ENCODE measurements around the gene LOXL1.

DNA sequence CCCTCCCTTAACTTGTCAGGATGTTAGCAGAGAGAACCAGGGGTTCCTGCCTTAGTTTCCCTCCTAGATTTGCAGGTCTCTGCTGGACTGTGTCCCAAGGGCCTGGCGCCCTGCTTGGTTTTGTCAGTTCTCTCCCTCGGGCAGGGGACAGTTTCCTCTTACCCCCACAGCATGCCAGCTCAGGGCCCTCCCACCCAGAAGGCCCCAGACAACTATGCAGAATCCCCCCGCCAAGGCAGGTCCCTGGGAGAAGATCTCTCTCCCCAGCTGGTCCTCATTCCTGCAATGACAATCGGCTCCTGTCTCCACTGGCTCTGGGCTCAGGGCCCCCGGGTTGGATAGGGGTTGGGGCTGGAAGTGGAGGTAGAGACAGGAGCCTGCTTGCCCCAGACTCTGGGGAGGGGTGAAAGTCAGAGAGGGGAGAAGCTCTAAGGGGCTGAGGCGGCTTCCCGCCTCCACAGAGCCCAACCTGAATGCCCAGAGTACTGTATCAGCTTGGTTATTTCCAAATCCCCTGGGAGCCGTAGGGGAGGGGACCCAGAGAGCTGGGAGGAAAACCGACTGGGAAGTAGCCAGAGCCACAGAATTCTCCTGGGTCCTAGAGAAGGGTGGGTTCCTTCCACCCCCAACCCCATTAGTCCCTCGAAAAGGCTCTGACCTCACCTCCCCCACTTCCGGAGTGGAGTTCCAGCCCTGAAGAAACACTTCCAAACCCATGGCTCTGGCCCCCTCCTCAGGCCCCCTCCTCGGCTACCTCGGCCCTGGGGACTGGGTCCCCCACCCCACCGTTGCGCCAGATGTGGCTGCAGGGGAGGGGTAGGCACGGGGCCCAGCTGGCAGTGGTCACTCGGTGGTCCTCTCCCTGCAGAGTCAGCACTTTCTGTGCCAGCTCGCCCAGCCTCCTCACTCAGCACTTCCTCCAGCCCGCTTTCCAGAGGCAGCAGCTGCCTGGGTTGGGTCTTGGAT, 3.8 kb upstream of the LOXL1 start:
- TF ChIP-seq, protein P1, sequence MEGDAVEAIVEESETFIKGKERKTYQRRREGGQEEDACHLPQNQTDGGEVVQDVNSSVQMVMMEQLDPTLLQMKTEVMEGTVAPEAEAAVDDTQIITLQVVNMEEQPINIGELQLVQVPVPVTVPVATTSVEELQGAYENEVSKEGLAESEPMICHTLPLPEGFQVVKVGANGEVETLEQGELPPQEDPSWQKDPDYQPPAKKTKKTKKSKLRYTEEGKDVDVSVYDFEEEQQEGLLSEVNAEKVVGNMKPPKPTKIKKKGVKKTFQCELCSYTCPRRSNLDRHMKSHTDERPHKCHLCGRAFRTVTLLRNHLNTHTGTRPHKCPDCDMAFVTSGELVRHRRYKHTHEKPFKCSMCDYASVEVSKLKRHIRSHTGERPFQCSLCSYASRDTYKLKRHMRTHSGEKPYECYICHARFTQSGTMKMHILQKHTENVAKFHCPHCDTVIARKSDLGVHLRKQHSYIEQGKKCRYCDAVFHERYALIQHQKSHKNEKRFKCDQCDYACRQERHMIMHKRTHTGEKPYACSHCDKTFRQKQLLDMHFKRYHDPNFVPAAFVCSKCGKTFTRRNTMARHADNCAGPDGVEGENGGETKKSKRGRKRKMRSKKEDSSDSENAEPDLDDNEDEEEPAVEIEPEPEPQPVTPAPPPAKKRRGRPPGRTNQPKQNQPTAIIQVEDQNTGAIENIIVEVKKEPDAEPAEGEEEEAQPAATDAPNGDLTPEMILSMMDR (IDR thresholded peaks at IDR 0.05) = no peak
- no peak for TF ChIP-seq EZH2 (IDR thresholded peaks at IDR 0.05; ENCODE audit: borderline replicate concordance, insufficient read depth, low read depth, low read length, poor library complexity, severe bottlenecking)

Measured in B cell (primary cell).